ENCODE measurements around the gene KIDINS220.

Gene KIDINS220

DNA sequence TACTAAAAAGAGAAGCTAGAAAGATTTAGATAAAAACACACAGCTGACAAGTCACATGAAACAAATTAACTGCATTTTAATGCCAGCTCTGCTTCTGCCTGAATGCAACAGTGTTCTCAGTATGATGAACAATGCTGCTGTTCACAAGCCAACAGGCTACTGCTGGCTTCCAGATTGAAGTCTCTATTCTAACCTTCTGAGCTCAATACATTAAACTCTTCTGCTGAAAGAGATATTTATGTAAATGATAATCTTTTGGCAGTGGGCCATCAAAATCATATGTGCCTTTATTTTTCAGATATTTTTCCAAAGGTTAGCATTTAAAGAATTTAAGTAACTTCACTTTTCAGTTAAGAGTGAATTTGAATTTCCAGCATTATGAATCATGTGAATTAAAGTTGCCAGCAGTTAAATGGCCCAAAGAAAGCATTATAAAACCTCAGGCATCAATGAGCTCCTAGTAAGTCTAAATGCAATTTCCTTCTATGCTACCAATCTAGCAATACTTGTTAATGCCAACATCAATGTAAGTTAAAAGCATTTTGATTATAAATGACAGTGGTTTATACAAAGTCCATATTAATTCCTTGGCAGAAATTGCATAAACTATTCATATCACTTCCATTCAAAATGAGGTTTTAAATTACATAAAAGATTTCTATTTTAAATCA, 83.2 kb downstream of the KIDINS220 start:
- TF ChIP-seq CTCF (IDR thresholded peaks at IDR 0.05; ENCODE audit: extremely low read depth, insufficient read depth, missing control alignments), result no peak
- no peak for DNase-seq (ENCODE audit: low spot score)
- in situ Hi-C loops (cut with MboI; ENCODE audit: low pct_unique_long_range_greater_than_20kb, low sequenced_read_pairs, unreplicated experiment), result no loop called here

GRCh38 chr2:8753609-8754008, 83.8 kb downstream of the KIDINS220 start:
- DNase-seq (ENCODE audit: low spot score), result peak; percentile 43
- in situ Hi-C loops (cut with MboI; ENCODE audit: low pct_unique_long_range_greater_than_20kb, low sequenced_read_pairs, unreplicated experiment), result no loop called here

GRCh38 chr2:8752385-8752784, 85.0 kb downstream of the KIDINS220 start:
- TF ChIP-seq CTCF (IDR thresholded peaks at IDR 0.05; ENCODE audit: extremely low read depth, insufficient read depth, missing control alignments), result no peak
- in situ Hi-C loops (cut with MboI; ENCODE audit: low pct_unique_long_range_greater_than_20kb, low sequenced_read_pairs, unreplicated experiment), result no loop called here
- peak; percentile 27 for DNase-seq (ENCODE audit: low spot score)

More at GRCh38 chr2:8753609-8754008, 83.8 kb downstream of the KIDINS220 start:
- no peak for TF ChIP-seq CTCF (IDR thresholded peaks at IDR 0.05; ENCODE audit: extremely low read depth, insufficient read depth, missing control alignments)

- in situ Hi-C loops (cut with MboI; ENCODE audit: low pct_unique_long_range_greater_than_20kb, low sequenced_read_pairs, unreplicated experiment), result no loop called here
Measured at GRCh38 chr2:8750221-8750620, 87.2 kb downstream of the KIDINS220 start.

DNA sequence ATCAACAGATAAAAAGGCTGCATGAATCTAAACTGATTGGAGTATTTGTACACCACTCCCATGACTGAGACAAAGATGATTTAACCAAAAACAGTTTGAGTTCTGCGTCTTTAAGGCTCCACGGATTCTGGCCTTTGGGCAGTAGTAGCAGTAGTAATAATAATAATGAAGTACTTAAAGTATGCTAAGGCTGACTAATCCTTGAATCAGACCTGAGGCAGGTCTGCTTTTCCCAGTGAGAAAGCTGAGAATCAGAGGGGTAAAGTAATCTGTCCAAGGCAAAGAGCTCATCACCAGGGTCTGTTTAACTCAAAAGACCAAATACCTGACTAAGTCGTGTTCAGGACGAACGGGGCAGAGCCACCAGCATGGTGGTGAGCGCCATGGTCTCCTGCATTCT, 94.2 kb downstream of the KIDINS220 start:
- in situ Hi-C loops (cut with MboI; ENCODE audit: low pct_unique_long_range_greater_than_20kb, low sequenced_read_pairs, unreplicated experiment), result no loop called here
- no peak for DNase-seq (ENCODE audit: low spot score)
- no peak for TF ChIP-seq CTCF (IDR thresholded peaks at IDR 0.05; ENCODE audit: extremely low read depth, insufficient read depth, missing control alignments)

More at GRCh38 chr2:8750221-8750620, 87.2 kb downstream of the KIDINS220 start:
- DNase-seq (ENCODE audit: low spot score), result no peak
- no peak for TF ChIP-seq CTCF (IDR thresholded peaks at IDR 0.05; ENCODE audit: extremely low read depth, insufficient read depth, missing control alignments)

DNA sequence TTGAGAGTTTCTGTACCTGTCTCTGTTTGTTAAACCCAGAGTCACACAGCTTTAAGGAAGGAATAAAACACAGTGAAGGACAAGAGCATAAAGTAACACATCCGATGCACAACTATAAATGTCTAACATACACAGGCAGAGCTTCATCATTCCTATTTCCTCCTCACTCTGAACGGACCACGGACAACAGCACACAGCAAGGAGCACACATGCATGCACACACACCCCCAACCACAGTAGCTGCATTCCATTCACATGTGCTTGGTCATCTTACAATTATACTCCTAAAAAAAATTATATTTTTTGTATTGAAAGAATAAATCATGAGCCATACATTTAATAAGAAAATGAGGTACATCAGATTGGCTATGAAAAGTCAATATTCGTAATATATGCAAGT, 97.3 kb downstream of the KIDINS220 start:
- TF ChIP-seq CTCF (IDR thresholded peaks at IDR 0.05; ENCODE audit: extremely low read depth, insufficient read depth, missing control alignments), result no peak
- in situ Hi-C loops (cut with MboI; ENCODE audit: low pct_unique_long_range_greater_than_20kb, low sequenced_read_pairs, unreplicated experiment), result no loop called here
- no peak for DNase-seq (ENCODE audit: low spot score)
